HFF-Myc (cell line): ENCODE data around the gene CXCR2.

Experiments
- DNase-seq: peaks from one replicate; pipeline ENCODE4 v3.0.0-alpha.2; 2011; ENCODE audit warnings: low read depth; ENCODE audit errors: extremely low read depth
- H3K4me3 ChIP-seq: replicated peaks from 2 replicates; pipeline ENCODE4 v1.5.1; 2011; ENCODE audit warnings: low read depth, mild to moderate bottlenecking, control low read depth, low read length
- CTCF ChIP-seq: IDR thresholded peaks from 2 replicates; pipeline ENCODE4 v1.5.1; 2012; ENCODE audit warnings: mild to moderate bottlenecking, low read depth, low read length, control low read depth; ENCODE audit errors: missing control alignments

CXCR2 gene

GRCh38 chr2:218123986-218124385, 1.8 kb upstream of the CXCR2 start:
- no peak for TF ChIP-seq CTCF
- DNase-seq, result no peak
- H3K4me3 ChIP-seq, result no peak overlapping the region

- no peak for DNase-seq
- no peak for TF ChIP-seq CTCF
- H3K4me3 ChIP-seq, result no peak overlapping the region
Measured at GRCh38 chr2:218125095-218125494, 733 bp upstream of the CXCR2 start.

- TF ChIP-seq CTCF, result no peak
- no peak overlapping the region for H3K4me3 ChIP-seq
- DNase-seq, result no peak
Measured at GRCh38 chr2:218127929-218128455, 2.2 kb downstream of the CXCR2 start.

GRCh38 chr2:218128781-218129457, 3.1 kb downstream of the CXCR2 start:
- no peak for TF ChIP-seq CTCF
- DNase-seq, result no peak
- H3K4me3 ChIP-seq, result no peak overlapping the region

GRCh38 chr2:218129458-218130135, 3.8 kb downstream of the CXCR2 start:
- no peak overlapping the region for H3K4me3 ChIP-seq
- DNase-seq, result no peak
- TF ChIP-seq CTCF, result no peak

- DNase-seq, result no peak
- TF ChIP-seq CTCF, result no peak
- H3K4me3 ChIP-seq, result no peak overlapping the region
Measured at GRCh38 chr2:218130377-218130776, 4.5 kb downstream of the CXCR2 start.

GRCh38 chr2:218130822-218131221, 5.0 kb downstream of the CXCR2 start:
- no peak overlapping the region for H3K4me3 ChIP-seq
- TF ChIP-seq CTCF, result no peak
- no peak for DNase-seq
